Body of pancreas (tissue), 4 donors: ENCODE data around the gene DGKG.

ENCODE experiments used
- CTCF ChIP-seq, 7 experiments: fragments of 450-650 bp in 4 of 7; fragments of 200-600 bp in 3 of 7; sonication (generic) in 3 of 7; IDR thresholded peaks; one replicate each; pipeline ENCODE4 v1.5.1; 2016 to 2019; ENCODE audit warnings: antibody characterized with exemption in 7 of 7
- POLR2A ChIP-seq, 3 donors: fragments of 450-650 bp; IDR thresholded peaks; one replicate each; pipeline ENCODE4 v1.6.1; 2016; ENCODE audit warnings: antibody characterized with exemption in 3 of 3, mild to moderate bottlenecking in 2 of 3

DNA sequence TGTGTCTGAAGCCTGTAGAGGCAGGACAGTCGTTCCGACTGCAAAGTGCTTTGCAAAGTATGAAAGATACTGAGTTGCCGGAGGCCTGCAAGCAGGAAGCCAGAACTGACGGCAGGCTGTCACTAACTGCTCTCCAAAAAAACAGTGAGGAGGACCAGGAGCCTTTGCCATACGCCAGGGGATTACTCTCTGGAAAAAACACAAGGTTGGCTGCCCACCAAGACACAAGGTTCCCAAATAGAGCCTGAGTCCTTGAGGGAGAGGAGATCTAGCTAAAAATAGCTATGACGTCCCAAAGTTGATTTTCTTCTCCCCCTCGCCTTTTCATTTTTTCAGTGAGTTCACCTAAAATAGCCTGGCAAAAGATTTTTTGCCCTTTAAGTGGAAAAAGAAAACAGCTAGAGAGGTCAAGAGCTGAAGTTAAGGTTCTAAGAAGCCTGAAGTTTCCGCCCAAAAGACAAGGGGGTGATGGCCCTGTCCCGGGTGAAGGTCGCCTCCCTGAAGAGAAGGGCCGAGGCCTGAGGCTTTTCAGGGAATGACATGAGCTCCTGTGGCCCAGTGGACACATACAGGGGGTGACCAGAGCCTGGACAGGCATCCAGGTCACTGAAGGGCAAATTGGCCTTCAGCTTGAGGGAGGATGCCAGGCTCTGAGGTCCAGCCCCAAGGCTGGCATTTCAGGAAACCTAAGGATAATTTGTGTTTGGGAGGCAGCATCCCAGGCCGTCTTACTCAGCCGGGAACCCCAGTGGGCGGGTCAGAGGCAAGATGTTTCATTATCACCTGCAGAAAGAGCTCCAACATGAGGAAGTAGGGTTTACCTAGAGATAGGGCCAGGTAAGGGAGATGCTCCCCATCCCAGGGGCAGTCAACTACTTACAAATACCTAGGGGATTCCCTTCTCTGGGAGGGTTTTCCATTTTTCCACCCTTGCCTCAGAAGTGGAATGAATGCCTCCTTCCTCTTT, 44.9 kb upstream of the DGKG start:
- no peak for TF ChIP-seq POLR2A (IDR thresholded peaks at IDR 0.05)
- no peak for TF ChIP-seq CTCF (IDR thresholded peaks at IDR 0.05)
